Measurements from ENCODE around the gene RXFP2.

RXFP2 gene

DNA sequence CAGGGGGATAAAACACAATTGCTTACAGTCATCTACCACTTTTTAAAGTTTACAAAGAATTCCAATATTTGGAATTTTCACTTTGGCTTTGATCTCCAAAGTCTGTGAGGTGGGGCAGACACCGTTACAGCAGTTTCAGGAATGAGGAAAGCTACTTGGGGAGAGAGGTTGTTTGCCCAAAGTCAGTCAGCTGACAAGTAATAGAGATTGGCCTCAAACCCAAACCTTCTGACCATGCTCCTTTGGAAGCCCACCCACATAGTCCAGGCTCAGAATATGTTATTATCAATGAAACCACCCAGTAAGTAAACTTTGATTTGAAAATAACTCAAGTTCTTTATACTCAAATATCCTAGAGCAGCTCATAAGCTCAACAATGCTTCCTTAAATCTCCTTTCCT is 29.0 kb downstream of the RXFP2 start:
- DNase-seq, result no peak

- no peak for DNase-seq
These were observed 30.2 kb downstream of the RXFP2 start for GRCh38 chr13:31769575-31769974.

- DNase-seq, result no peak
These were observed 32.9 kb downstream of the RXFP2 start for GRCh38 chr13:31772231-31772630.

DNA sequence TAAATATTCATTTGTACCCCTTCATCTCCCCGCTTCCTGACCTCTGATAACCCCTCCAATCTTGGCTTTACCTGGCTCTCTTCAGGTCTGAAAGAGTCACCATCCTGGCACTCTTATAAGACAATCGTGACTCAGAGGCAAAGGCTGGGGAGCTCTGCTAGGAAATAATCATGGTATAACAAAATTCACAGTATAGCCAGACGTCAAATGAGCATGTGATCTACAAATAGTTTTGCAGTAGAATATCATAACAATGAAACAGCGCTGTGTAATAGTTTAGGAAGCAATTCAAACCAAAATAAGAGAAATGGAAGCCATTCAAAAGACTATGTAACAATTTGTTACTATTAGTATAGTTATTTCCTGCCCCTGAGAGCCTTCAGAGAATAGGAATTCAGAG is 34.2 kb downstream of the RXFP2 start:
- DNase-seq, result no peak

DNA sequence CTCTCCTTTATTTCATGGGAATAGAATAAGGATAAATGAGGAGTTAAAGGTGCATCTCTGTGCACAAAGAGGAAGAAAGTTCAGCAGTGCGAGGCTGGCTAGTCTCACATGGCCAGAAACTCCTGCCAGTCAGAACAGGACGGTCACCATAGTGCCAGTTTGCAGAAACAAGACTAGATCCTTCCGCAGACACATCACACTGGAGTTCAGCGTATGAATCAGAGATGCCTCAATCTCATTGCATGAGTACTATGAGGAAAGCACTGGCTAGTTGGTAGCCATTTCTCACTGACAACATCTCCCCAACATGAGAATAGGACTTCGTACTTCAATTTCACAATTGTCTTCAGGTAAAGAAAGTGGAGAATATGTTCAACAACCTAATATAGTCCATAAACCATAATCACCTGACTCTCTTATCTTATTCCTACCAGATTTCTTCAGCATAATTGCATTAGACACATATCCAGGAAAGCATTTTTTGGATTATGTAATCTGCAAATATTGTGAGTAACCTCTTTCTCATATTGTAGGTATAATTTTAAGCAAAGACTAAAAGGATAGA is 34.9 kb downstream of the RXFP2 start:
- no peak for DNase-seq

DNA sequence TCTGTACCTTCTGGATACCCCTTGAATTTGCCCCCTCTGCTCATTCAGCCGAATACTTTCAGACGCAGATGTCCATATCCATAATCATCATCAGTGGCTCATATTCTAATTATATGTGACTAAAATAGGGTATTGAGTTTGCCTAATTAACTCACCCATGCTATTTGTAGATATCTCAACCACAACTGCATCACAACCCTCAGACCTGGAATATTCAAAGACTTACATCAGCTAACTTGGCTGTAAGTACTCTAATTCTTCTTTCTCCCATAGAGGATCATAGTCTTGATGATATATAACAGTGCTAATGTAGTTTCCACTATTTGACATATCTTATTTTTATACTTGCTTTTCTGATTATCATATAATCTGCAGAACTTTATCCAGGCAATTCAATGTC is 35.8 kb downstream of the RXFP2 start:
- no peak for DNase-seq

DNA sequence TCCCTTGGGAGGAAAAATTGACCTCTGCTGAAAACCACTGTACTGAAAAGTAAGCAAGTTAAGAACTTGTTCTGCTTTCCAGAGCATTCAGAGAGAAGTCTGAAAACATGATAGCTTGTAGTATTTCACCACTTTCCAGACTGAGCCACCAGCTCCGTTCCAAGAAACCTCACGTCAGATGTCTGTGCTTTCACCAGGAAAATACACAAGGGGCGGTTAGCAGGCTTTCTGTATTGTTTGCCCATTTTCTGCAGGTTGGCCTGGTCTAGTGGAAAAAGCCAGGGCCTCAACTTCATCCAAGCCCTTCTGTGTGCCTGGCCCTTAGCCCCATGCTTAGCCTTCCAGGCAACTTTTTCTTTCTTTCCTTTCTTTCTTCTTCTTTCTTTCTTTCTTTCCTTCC is 36.4 kb downstream of the RXFP2 start:
- DNase-seq, result no peak

DNA sequence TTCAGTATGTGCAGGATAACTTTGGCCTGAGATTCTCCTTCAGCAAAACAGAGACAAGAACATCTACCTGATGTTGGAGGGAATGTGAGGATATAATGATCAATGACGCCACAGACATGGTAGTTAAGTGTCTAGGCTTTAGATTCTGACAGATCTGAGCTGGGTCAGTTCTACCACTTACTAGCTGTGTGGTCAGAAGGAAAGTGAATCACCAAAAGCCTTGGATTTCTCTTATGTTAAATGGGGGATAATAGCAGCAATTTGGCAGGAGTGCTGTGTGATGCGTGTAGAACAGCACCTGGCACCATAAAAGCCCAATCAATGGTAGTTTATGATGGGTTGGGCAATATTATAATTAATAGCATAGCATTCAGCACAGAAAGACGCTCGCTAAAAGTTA is 41.7 kb downstream of the RXFP2 start:
- DNase-seq, result no peak

DNA sequence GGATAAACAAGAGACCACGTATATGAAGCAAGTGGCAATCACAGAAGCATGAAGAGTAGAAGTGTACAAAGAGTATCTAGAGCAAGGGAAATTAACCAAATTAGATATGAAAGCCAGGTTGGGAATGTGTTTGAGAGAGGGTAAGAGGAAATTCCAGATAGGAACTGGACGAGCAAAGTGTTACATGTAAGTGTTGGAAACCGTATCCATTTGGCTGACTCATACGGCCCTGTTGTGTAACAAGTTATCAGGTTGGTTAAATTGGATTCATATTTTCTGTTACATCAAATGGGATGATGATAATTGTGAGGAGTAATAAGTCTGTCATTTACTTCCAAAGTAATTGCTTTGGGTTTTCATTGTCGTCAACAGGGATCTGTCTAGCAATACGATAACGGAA is 46.7 kb downstream of the RXFP2 start:
- no peak for DNase-seq

DNA sequence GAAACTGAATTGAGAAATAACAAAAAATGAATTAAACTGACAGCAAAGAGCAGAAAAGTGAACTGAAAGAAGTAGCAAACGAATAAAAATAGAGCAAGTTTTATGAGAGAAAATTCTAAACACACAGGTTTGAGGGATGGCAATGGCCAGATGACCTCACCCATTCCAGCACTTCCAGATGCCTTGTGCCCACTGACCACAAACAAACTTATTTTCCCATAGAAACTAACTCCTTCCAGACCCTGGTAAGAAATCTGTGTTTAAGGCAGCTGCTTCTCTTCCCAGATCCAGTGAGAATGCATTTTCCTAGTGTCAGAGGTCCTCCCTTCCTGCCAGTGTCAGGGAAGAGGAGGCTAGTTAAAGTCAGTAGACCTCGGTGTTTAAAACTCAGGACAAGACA is 51.7 kb downstream of the RXFP2 start:
- no peak for DNase-seq

- no peak for DNase-seq
These were observed 53.9 kb downstream of the RXFP2 start for GRCh38 chr13:31793246-31793645.

- no peak for DNase-seq
These were observed 55.1 kb downstream of the RXFP2 start for GRCh38 chr13:31794452-31794851.

GRCh38 chr13:31797154-31797775 is 57.9 kb downstream of the RXFP2 start:
- no peak for DNase-seq

DNA sequence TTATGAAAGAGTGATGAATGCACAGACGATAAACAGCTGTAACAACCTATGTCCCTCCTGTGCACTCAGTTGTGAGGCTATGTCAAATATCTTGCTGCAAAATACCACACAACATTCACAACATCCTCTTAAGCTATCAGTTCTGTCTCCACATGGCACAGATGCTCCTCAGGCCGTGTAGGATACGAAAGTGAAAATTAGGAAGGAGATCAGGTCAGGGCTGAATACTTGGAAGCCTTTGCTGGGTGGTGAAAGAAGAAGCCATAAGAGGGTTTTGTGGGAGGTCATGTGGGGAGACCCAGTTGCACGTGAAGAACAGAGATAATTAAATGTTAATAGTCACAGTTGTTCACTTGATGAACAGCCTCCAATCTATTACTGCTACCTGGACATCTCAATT is 58.9 kb downstream of the RXFP2 start:
- DNase-seq, result no peak

- no peak for DNase-seq
These were observed 61.8 kb downstream of the RXFP2 start for GRCh38 chr13:31801088-31801487.

GRCh38 chr13:31803311-31803710 is 64.0 kb downstream of the RXFP2 start:
- no peak for DNase-seq

DNA sequence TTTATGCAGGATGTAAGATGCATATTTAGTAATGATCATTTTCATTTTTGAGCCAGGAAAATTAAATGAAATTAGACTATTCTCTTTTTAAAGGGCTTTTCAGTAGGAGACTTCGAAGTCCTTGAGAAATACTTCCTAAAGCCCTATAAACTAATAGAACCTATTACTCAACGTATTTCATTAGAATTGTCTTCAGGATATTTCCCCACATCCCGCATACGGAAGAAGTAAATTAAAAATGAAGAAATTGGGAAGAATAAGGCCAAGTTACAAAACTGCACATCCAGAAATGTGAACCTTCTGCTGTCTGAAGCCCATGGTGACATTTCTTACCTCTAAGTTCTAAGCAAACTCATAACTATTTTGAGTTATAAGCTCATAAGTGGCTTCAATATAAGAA is 66.5 kb downstream of the RXFP2 start:
- DNase-seq, result no peak

- no peak for DNase-seq
These were observed 67.8 kb downstream of the RXFP2 start for GRCh38 chr13:31807090-31807541.

- DNase-seq, result no peak
These were observed 75.2 kb downstream of the RXFP2 start for GRCh38 chr13:31814536-31814935.

DNA sequence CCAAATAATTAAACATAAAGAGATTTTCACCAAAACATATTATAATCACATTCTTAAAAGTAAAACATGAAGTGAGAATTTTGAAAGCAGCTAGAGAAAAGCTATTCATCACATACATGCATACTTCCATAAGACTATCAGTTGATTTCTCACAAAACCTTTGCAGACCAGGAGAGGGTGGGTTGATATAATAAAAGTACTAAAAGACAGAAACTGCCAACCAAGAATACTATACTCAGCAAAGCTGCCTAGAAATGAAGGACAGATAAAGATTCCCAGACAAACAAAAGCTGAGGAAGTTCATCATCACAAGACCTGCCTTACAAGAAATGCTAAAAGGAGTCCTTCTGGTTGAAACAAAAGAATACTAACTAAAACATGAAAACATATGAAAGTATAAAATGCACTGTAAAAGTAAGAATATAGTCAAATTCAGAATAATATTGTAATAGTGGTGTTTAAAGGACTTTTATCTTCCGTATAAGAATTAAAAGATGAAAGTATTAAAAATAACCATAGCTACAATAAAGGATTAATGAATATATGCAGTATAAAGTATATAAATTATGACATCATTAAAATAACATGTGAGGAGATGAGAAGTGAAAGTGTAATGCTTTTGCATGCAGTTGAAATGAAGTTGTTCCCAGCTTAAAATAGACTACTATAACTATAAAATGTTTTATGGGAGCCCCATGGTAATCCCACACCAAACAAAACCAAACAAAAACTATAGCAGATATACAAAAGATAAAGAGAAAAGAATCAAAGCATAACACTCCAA is 76.2 kb downstream of the RXFP2 start:
- no peak for DNase-seq

- DNase-seq, result no peak
These were observed 78.9 kb downstream of the RXFP2 start for GRCh38 chr13:31818236-31818635.

GRCh38 chr13:31824705-31825517 is 85.6 kb downstream of the RXFP2 start:
- no peak for DNase-seq

- no peak for DNase-seq
These were observed 87.2 kb downstream of the RXFP2 start for GRCh38 chr13:31826521-31826920.

- no peak for DNase-seq
These were observed 88.4 kb downstream of the RXFP2 start for GRCh38 chr13:31827707-31828106.

Data from activated CD8-positive, alpha-beta memory T cell treated with anti-CD3 and anti-CD28 coated beads, Interleukin-2, amount 50 U/mL, for 48 hours (primary cell).